ENCODE measurements around the gene TP53I13.
"Not testable (repeated sequence)": the region's sequence is repeated elsewhere in the genome, so short reads cannot be mapped to it uniquely, and the experiment has no call there.

The TP53I13 gene

DNA sequence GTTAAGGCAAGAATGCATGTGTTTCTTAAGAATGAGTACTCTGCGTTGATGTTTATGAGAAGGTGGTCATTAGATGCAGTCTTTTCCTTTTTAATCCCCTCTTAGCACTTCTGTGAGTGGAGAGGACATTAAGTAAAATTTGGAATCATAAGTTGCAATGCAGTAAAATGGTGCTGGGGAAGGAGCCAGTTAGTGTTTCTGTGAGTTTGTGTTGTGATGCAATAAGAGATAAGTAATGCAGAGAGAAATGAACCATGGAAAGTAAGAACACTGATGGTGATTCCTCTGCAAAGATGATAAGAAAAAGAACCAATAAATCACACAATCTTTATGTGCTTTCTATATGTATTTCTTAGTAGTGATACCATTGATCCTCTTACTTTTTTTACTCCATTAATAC lies 21.7 kb upstream of the TP53I13 start:
- TF ChIP-seq, protein P1, sequence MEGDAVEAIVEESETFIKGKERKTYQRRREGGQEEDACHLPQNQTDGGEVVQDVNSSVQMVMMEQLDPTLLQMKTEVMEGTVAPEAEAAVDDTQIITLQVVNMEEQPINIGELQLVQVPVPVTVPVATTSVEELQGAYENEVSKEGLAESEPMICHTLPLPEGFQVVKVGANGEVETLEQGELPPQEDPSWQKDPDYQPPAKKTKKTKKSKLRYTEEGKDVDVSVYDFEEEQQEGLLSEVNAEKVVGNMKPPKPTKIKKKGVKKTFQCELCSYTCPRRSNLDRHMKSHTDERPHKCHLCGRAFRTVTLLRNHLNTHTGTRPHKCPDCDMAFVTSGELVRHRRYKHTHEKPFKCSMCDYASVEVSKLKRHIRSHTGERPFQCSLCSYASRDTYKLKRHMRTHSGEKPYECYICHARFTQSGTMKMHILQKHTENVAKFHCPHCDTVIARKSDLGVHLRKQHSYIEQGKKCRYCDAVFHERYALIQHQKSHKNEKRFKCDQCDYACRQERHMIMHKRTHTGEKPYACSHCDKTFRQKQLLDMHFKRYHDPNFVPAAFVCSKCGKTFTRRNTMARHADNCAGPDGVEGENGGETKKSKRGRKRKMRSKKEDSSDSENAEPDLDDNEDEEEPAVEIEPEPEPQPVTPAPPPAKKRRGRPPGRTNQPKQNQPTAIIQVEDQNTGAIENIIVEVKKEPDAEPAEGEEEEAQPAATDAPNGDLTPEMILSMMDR (conservative IDR thresholded peaks at IDR 0.05; ENCODE audit: low read depth, low read length): no peak
- no peak overlapping the region for H3K4me3 ChIP-seq (ENCODE audit: low read length)
- no peak for DNase-seq (ENCODE audit: low read depth)

DNA sequence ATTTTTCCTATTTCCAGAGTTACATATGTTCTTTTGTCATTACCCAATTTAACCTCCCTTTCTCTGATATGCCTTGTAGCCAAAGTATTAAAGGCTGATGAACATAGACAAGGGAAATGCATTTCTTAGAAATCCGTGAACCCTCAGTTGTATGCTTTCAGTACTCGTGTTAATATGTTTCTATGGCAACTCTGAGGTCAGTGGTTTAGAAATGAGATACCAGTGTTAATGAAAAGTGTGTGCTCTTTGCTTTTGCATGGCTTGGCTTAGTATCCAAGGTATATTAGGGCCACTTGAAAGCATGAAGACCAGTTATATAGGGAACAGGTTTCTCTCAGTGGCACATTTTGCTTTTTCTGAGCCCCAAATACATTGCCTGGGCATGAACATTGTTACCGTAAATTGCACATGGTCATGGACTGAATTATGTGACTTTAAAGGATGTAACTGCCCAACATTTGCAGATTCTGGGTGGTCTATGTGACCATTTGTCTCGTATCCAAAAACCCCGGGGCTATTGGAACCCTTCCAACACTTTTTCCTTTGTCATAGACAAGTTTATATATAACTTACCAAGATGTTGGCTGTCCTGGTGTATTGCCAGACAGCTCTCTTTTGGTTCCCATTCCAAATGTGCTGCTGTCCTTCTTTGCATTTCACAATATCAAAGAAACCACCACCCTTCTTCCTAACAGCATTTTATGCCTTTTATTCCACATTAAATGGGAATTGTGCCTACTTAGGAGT lies 19.2 kb upstream of the TP53I13 start:
- H3K4me3 ChIP-seq (ENCODE audit: low read length): no peak overlapping the region
- no peak for DNase-seq (ENCODE audit: low read depth)
- TF ChIP-seq, protein P1 (conservative IDR thresholded peaks at IDR 0.05; ENCODE audit: low read depth, low read length): no peak

DNA sequence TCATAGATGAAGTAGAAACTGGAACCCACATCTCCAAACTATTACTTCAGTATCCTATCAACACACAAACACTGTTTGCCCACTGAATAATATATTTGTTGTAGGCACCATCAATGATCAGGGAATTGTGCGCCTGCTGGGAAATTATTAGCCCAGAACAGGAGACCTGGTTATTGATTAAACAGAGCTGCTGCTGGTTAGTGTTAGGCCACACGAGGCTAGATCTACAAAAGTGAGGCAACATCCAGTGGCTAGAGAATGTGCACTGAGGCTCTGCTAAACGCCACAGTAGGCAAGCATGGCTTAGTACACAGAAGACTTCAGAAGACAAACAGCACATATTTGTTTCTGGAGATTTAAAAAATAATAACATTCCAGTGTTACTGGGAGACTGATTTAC lies 12.7 kb upstream of the TP53I13 start:
- DNase-seq (ENCODE audit: low read depth): no peak

DNA sequence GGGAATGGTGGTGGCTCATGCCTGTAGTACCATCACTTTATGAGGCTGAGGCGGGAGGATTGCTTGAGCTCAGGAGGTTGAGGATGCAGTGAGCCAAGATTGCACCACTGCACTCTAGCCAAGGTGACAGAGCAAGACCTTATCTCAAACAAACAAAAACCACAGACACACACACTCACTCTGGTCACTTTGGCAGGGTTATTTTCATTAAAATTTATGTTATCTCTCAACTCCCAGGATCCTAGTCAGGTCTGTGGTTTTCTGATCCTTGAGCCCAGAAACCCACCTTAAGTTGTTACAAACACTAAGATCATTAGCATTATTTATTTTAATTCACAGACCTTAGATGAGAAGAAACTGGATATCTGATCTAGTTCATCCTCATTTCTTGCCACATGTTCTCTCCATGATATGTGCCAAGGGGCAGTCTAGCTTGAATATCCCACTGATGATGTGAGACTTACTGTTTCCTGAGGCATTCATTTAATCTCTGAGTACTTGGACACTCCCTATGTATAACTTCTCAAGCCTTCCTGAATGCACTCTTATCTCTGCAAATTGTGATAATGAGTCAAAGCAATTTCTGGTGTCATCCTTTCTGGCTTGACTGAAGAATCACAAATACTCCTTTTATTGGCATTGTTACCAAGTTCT lies 11.3 kb upstream of the TP53I13 start:
- no peak for DNase-seq (ENCODE audit: low read depth)
- H3K4me3 ChIP-seq (ENCODE audit: low read length): no peak overlapping the region
- TF ChIP-seq, protein P1 (conservative IDR thresholded peaks at IDR 0.05; ENCODE audit: low read depth, low read length): no peak

More for the DNA sequence above, 12.7 kb upstream of the TP53I13 start:
- no peak overlapping the region for H3K4me3 ChIP-seq (ENCODE audit: low read length)
- TF ChIP-seq, protein P1 (conservative IDR thresholded peaks at IDR 0.05; ENCODE audit: low read depth, low read length): no peak

DNA sequence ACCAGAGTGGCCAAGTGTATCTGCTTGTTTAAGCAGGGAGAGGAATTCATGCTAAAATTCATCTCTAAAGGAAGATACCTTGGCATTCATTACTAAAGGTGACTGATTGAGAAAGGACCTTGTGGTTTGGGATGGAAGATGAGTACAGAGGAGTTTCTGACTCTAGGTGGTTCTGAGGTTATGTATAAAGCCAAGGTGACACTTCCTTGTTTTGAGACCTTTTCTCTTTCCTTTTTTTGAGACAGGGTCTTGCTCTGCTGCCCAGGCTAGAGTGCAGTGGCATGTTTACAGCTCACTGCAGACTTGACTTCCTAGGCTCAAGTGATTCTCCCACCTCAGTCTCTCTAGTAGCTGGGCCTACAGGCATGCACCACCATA lies 10.8 kb upstream of the TP53I13 start:
- TF ChIP-seq, protein P1 (conservative IDR thresholded peaks at IDR 0.05; ENCODE audit: low read depth, low read length): no peak
- H3K4me3 ChIP-seq (ENCODE audit: low read length): no peak overlapping the region
- DNase-seq (ENCODE audit: low read depth): no peak

DNA sequence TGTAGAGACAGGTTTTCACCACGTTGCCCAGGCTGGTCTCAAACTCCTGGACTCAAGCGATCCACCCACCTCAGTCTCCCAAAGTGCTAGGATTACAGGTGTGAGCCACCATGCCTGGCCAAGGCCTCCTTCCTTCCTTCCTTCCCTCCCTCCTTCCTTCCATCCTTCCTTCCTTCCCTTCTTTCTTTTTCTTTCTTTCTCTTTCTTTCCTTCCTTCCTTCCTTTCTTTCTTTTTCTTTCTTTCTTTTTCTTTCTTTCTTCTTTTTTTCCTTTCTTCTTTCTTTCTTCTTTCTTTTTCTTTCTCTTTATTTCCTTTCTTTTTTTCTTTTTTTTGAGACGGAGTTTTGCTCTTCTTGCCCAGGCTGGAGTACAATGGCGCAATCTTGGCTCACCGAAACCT lies 10.4 kb upstream of the TP53I13 start:
- H3K4me3 ChIP-seq (ENCODE audit: low read length); DNase-seq (ENCODE audit: low read depth): not testable (repeated sequence)

DNA sequence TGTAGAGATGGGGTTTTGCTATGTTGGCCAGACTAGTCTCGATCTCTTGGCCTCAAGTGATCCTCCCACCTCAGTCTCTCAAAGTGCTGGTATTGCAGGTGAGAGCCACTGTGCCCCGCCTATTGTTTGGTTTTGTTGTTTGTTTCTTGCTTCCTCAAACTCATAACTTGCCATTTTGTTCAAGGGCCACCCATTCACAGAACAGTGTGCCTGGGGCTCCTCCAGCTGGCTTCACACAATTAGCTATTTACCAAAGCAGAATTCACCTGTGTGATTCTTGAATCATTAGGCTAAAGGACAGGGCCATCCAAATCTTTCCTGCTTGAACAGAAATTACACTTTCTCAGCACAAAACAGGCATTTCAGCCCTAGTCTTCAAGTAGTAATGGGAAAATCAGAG lies 8.9 kb upstream of the TP53I13 start:
- H3K4me3 ChIP-seq (ENCODE audit: low read length): no peak overlapping the region
- TF ChIP-seq, protein P1 (conservative IDR thresholded peaks at IDR 0.05; ENCODE audit: low read depth, low read length): no peak

More for the DNA sequence above, 8.9 kb upstream of the TP53I13 start:
- DNase-seq (ENCODE audit: low read depth): no peak

Data from retinal pigment epithelial cell (primary cell).